ENCODE measurements around the gene DRC7.

DRC7 gene

GRCh38 chr16:57656342-57656955 is 38.2 kb upstream of the DRC7 start:
- DNase-seq (ENCODE audit: extremely low read depth, low read depth) = no peak
- TF ChIP-seq CTCF (IDR thresholded peaks at IDR 0.05; ENCODE audit: low read depth, low read length) = no peak

- no peak for DNase-seq (ENCODE audit: extremely low read depth, low read depth)
- TF ChIP-seq CTCF (IDR thresholded peaks at IDR 0.05; ENCODE audit: low read depth, low read length) = no peak
Observed at GRCh38 chr16:57657228-57657627, 37.4 kb upstream of the DRC7 start.

DNA sequence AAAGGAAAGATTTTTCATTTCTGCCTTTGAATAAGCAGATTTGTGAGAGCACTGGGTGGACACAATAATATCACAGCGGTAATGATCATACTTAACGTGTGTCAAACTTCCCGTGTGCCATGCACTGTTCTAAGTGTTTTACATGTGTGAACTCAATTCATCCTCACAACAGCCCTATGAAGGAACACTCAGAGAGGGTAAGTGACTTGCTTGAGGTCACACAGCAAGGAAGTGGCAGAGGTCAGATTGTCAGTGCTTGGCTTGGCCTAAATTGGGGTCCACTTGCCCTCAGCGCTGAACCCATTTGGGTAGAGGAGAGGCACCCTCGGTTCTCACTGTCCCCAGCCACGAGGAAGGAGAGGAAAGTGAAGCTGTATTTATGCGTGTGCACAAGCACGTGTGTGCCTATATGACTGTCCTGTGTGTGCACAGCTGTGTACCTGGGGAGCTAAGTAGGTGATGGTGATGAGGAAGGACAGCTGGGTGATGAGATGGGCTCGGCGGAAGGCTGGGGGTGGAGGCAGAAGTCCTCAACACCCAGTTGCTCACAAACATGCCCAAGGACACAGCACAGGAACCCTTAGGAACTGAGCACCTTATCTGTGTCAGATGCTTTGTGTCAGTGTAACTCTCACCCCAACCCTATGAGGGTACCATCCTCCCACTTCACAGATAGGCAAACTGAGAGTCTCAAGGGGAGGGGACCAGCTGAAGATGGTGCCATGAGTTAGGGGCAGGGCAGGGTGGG is 36.3 kb upstream of the DRC7 start:
- DNase-seq (ENCODE audit: extremely low read depth, low read depth) = no peak
- no peak for TF ChIP-seq CTCF (IDR thresholded peaks at IDR 0.05; ENCODE audit: low read depth, low read length)

- no peak for TF ChIP-seq CTCF (IDR thresholded peaks at IDR 0.05; ENCODE audit: low read depth, low read length)
- no peak for DNase-seq (ENCODE audit: extremely low read depth, low read depth)
Observed at GRCh38 chr16:57658878-57659674, 35.5 kb upstream of the DRC7 start.

- DNase-seq (ENCODE audit: extremely low read depth, low read depth) = no peak
- no peak for TF ChIP-seq CTCF (IDR thresholded peaks at IDR 0.05; ENCODE audit: low read depth, low read length)
Observed at GRCh38 chr16:57660715-57661463, 33.7 kb upstream of the DRC7 start.

DNA sequence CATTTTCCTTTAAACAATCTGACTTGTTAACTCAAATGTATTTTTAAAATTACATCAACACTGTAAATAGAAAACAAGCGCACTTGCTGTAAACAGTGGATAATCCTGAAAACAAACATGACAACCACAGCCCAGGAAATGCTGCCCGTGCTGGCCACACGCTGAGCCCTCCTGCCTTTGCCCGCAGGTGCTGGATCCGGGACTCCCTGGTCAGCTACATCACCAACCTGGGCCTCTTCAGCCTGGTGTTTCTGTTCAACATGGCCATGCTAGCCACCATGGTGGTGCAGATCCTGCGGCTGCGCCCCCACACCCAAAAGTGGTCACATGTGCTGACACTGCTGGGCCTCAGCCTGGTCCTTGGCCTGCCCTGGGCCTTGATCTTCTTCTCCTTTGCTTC is 33.1 kb upstream of the DRC7 start:
- TF ChIP-seq CTCF (IDR thresholded peaks at IDR 0.05; ENCODE audit: low read depth, low read length) = no peak
- no peak for DNase-seq (ENCODE audit: extremely low read depth, low read depth)
